ENCODE data around the gene ARHGAP15.

The ARHGAP15 gene

GRCh38 chr2:143280097-143280757 is 151.0 kb downstream of the ARHGAP15 start:
- DNase-seq = no peak

DNA sequence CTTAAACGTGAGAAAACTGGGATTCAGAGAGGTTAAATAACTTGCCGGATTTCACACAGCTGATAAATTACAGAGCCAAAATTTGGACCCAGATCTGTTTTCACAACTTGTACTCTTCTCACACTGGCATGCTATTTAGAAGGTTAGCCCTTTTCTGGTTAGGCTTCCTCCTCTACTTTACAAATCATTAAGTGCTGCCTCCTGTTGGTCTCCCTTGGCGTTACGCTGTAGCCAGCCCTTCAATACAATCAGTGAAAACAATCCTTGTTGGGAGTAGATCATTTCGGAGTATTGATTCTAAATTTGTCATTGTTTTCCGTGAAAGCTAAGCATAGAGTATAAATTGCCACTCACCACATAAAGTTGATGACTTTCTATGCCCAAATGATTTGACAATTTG is 153.5 kb downstream of the ARHGAP15 start:
- DNase-seq = no peak

DNA sequence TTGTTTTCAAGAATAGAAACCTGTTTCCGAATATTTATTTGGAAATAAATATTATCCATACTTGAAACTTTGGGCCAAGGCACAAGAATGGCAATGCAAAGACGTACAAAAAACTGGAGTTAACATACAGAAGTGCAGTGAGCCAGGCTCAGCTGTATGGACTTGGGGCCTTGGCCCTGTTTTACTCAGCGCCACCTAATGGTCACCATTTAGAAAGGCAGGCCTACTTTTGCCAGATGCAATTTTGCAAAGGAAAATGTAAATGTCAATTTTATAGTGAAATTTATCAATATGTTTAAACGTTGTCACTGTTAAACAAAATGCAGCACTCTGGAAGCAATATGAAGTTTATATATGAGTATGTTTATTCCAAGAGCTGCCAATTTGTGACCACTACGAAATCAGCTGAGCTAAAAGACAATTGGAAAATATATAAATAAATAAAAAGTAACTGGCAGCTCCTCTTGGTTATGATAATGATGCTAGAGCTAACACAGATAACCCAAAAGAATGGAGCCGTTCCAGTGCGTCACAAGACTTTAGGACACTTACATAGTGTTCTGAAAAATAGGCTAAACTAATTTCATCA is 155.0 kb downstream of the ARHGAP15 start:
- DNase-seq = no peak

DNA sequence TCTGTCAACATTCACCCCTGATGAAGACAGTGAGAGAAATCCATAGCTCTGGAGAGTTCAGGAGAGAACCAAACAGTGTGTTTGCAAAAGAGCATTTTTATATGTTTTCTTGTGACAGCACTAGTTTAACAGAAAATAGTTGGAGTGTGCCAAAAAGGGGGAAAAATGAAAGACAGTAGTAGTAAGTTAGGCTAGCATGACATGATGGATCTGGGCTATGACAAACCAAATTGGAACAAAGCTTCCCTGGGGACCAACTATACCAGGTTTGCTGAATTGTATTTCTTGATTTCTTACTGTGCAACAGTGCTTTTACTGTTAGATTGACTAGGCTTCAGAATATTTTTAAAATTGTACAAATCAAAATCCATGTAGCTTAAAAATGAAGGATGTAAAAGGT is 159.8 kb downstream of the ARHGAP15 start:
- no peak for DNase-seq

DNA sequence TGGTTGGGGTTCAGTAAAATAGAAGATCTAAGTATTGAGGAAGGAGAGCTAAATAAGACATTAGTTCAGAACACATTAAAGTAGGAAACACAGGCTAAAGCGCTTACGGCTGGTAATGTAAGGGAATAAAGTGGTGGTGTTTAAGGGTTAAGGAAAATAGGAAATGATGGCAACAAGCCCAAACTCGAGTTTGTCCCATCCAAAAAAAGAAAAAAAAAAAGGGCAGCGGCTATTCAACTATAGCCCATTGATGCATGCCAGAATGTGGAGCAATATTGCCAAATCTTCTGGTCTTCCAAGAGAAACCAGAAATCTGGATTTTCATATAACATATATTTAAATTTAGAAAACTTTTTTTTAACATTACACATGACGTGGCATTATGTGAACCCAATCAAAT is 161.0 kb downstream of the ARHGAP15 start:
- no peak for DNase-seq

- DNase-seq = no peak
Observed at GRCh38 chr2:143294068-143294467, 164.8 kb downstream of the ARHGAP15 start.

- DNase-seq = no peak
Observed at GRCh38 chr2:143296089-143296488, 166.9 kb downstream of the ARHGAP15 start.

DNA sequence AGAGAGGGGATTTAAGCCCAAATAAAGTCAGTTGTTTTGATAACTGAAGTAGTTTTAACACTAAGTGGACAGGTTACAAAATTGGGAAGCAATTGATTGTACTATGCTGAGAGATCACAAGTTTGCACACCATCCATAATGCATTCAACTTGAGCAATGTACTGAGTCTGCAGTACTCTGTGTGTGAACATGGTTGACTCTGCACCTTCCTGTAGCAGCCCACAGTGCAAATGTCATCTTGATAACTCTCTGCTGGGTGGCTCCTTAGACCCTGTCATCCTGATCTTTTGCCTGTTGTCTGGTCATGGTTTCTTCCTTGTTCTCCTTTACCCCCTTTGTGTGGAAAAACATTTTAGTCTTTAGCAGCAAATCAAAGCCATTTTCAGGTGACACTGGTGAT is 168.0 kb downstream of the ARHGAP15 start:
- no peak for DNase-seq

GRCh38 chr2:143300536-143300935 is 171.3 kb downstream of the ARHGAP15 start:
- no peak for DNase-seq

DNA sequence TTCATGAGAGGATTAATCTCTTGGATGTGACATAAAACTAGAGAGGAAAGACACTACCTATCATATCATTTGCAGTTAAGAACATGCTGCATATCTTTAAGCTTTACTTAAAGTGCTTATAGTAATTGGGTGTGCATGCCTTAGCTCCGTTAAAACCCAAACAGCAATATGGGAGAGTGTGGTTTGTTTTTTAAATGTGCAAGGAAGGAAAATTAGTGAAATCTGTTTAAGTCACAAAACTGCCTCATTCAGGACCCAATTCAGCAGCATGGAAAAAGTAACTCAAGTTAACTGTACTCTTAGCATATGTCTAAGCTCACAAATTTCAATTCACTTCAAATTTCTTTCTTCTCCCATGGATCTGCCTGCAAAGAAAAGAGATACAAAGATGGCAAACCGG is 182.2 kb downstream of the ARHGAP15 start:
- no peak for DNase-seq

- DNase-seq = no peak
Observed at GRCh38 chr2:143312441-143312840, 183.2 kb downstream of the ARHGAP15 start.

DNA sequence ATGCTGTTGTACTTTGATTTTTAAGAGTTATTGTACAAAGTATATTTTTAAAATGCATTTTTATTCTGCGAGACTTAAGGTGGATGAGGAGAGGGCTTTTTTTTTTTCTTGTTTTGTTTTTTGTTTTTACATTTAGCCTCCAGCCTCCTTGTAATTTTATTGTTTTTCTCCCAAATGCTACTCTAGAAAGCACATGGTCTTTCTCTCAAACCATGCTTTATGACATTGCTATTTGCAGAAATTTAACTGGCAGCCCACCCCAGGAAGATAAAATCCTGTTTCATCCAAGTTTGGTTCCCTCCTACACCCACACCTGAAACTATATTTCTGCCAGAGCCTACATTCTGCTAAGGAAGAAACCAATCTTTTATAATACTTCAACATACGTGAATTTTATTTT is 184.6 kb downstream of the ARHGAP15 start:
- no peak for DNase-seq

DNA sequence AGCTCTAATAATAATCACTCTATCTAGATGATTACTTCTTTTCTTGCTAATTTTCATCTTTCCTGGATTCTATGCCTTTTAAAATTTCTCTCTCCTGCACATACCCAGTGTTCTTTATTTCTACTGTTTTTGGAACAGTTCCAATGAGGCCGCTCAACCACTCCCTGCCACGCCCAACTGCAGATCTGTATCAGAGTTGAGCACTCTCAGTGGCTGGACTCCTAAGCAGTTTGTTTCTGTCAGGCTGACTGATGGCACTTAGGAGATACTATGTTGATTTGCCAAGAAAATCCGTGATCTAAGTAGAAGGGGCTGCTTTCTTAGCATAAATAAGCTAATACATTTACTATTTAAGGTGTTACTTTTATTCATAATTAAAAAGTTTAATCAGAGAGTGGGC is 192.8 kb downstream of the ARHGAP15 start:
- no peak for DNase-seq

GRCh38 chr2:143329288-143329687 is 200.1 kb downstream of the ARHGAP15 start:
- DNase-seq = no peak

- no peak for DNase-seq
Observed at GRCh38 chr2:143333168-143333791, 204.1 kb downstream of the ARHGAP15 start.

DNA sequence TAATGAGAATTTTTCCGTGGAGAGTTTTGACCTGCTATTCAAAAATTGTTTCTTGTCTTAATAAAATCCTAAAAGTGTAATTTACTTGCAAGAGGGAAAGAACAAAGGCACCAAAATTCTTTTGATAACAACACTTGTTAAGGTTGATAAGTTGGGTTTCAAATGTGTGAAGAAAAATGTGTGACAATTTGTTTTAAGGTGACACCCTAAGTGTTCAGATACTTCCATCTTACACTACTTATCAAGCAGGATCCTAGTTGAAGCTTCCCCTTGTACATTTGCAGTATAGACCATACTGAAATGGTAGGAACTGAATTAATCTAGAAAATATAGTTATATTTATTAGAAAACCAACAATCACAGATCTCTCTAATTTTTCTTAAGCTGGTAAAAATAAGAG is 204.6 kb downstream of the ARHGAP15 start:
- no peak for DNase-seq

DNA sequence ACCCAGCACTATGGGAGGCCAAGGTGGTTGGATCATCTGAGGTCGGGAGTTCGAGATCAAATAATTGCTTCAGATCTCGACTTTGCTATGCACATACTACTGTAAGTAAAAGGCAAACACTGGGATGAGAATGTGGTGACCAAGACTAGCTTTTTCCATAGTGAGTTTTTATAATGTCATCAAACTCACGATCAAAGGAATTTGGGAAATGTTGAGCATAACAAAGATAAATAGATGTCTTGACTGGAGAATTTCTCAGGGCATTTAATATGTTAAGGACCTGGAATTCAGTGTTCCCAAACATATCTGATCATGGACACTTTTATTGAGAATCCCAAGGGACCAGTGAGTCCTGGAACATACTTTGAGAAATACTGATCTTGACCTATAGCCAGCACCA is 205.6 kb downstream of the ARHGAP15 start:
- no peak for DNase-seq

DNA sequence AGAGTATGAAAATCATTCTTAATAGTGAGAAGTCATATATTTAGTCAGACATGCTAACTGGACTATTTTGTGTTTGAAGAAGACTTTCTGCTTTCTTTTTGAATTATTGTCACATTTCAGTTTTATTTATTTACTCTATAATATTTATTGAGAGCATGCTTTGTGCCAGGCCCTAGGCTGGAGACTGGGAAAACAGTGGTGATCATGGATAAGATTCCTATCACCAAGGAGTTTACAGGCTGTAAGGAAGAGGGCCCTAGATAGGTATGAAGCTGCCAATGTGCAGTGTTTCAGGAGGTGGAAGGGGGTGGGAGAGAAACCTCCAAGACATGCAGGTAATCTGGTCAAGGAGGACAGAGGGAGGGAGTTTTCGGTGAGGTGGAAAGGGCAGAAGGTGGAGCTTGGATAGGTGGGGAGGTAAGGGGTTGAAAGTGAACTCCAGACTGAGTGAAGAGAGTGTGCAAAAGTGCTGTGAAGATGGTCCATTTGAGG is 207.5 kb downstream of the ARHGAP15 start:
- DNase-seq = no peak

GRCh38 chr2:143341478-143341877 is 212.3 kb downstream of the ARHGAP15 start:
- DNase-seq = no peak

- no peak for DNase-seq
Observed at GRCh38 chr2:143344780-143345179, 215.6 kb downstream of the ARHGAP15 start.

DNA sequence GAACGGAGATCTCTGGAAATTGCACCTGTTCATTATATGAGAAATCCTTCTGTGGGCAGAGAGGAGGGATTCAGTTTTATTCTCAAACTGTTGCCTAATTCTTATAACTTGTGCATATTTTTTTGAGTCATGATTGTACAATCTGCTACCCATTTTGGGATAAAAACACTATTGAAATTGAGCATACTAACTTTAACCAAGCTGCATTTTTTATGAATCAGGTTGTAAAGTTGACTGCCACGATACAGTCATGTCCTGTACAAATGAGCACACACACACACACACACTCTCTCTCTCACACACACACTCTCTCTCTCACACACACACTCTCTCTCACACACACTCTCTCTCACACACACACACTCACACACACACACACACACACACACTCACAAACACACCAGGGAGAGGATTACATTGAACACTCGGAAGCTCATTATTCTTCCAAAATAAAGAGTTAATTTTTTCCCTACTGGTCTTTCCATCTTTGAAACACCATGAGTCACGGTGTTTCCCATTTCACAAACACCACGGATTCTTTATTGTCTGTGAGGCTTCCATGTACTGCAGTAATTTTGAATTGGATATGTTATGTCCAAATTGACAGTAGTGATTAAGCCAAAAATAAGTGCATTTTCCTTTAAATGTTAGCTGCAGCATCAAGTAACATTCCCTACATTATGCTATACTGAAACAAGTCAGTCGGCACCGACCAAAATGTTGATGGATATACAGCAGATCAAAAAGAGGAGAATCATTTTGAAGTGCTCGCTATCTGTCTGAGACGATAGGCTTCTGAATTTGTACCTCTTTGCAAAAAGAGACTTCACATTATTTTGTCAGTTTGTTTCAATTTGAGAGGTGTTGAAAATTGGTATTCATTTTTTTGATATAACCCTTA is 216.9 kb downstream of the ARHGAP15 start:
- DNase-seq = no peak

- no peak for DNase-seq
Observed at GRCh38 chr2:143347271-143347695, 218.1 kb downstream of the ARHGAP15 start.

DNA sequence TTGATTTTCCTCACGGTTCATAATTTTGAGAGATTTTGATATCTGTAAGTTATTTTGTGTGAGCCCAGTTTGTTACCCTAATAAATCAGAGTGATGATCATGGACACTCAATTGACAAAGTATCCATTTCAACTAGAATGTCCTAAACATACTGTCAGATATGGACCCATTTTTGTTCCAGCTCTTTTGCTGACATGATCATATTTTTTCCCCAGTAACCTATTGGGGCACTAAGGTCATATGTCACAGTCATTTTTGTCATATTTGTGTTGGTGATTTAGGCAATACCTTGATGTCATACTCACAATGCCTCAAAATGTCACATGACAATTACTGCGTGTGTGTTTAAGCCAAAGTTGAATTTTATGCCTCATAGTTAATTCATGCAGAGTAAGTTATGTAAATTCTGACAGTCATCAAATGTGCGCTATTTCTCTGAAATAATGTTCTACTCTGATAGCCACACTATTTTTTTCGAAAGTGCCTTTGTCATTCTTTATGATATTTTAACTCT is 218.7 kb downstream of the ARHGAP15 start:
- no peak for DNase-seq

Data from right forelimb (tissue), 1 donor.